HG02943 (cell line): ENCODE data around the gene ARPC5L.
"Not testable (repeated sequence)": the region's sequence is repeated elsewhere in the genome, so short reads cannot be mapped to it uniquely, and the experiment has no call there.

ENCODE experiments used
- ATAC-seq: cut with Tn5 transposase; IDR thresholded peaks from one replicate; pipeline ENCODE4 v1.9.1; 2021; ENCODE audit warnings: mild to moderate bottlenecking, low read depth, moderate library complexity; ENCODE audit not compliant: unreplicated experiment

ARPC5L gene

GRCh38 chr9:124886866-124887492 lies 25.0 kb downstream of the ARPC5L start:
- ATAC-seq = no peak

GRCh38 chr9:124887832-124888231 lies 25.9 kb downstream of the ARPC5L start:
- ATAC-seq = no peak

DNA sequence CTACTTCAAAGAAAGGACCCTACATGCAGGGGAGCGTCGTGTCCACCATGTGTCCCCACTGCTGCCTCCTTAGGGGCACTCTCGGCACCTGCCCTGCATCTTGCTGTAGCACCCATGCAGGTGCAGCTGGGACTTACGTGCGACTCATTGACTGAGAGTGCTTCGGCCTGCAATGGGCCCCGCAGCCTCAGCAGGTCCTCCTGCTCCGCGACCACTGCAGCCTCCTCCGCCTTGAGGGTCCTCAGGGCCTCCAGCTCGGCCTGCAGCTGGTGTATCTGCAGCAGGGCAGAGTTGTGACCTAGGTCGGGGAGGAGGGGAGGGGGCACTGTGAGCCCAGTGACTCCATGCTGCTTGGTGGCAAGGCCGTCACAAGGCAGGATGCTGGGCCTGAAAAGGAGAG lies 27.1 kb downstream of the ARPC5L start:
- ATAC-seq = no peak

- ATAC-seq = no peak
These were observed 28.2 kb downstream of the ARPC5L start for GRCh38 chr9:124890179-124890578.

- ATAC-seq = no peak
These were observed 32.3 kb downstream of the ARPC5L start for GRCh38 chr9:124894035-124894740.

DNA sequence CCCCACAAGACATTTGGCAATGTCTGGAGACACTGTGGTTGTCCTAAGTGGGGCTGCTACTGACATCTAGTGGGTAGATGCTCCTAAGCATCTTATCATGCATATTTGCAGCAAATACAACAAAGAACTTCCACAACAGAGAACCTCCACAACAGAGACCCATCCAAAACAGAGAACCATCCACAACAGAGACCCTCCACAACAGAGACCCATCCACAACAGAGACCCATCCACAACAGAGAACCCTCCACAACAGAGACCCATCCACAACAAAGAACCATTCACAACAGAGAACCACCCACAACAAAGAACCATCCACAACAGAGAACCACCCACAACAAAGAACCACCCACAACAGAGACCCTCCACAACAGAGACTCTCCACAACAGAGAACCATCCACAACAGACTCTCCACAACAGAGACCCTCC lies 32.8 kb downstream of the ARPC5L start:
- ATAC-seq = no peak

DNA sequence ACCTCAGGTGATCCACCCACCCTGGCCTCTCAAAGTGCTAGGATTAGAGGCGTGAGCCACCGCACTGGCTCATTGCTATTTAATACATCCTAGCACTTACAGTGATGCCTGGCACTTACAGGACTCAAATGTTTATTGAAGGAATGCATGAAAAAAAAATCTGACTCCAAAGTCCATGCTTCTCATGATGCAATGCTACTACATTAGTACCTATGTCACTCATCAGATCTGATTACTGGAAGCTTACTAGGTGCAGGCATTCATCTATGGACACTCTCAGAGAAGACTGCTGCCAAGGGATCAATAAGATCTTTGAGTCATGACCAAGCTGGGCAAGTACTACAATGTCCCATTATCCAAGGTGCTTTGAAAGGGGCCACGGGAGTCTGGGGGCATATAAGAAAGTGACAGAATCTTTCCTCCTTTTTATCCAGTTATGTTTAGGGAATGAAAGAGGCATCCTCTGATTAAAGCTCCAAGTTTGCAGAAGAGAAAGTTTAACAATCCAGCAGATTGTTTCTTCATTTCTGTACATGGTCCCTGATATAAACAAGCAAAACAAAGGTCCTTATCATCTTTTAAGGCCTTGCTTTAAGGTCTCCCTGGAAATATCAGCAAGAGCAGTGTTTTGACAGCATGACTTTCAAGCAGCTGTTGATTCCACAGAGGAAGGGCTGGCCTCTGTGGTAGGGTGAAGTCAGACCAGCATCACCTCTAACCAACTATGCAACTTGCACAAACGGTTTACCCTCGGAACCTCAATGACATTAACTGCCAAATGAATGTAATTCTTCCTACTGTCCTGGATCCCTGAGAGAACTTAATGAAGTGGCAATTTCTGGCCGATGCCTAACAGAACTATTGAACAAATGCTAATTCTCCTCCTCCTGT lies 35.9 kb downstream of the ARPC5L start:
- no peak for ATAC-seq

- no peak for ATAC-seq
These were observed 37.9 kb downstream of the ARPC5L start for GRCh38 chr9:124899845-124900244.

DNA sequence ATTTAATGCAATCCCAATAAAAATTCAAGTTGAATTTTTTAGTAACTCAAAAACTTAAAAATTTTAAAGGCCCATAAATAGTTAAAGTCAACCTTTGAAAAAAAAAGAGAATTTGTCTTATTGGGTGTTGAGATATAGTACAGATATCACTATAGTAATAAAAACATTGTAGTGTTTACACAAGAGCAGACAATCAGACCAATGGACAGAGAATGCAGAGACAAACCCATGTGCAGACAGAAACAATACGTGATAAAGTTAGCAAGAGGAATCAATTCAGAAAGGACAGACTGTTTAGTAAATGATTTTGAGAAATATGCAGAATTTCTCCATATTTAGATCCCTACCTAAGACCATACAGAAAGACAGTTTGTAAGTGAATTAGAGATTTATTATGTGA lies 45.0 kb downstream of the ARPC5L start:
- ATAC-seq = no peak

- no peak for ATAC-seq
These were observed 46.2 kb downstream of the ARPC5L start for GRCh38 chr9:124908098-124908497.

DNA sequence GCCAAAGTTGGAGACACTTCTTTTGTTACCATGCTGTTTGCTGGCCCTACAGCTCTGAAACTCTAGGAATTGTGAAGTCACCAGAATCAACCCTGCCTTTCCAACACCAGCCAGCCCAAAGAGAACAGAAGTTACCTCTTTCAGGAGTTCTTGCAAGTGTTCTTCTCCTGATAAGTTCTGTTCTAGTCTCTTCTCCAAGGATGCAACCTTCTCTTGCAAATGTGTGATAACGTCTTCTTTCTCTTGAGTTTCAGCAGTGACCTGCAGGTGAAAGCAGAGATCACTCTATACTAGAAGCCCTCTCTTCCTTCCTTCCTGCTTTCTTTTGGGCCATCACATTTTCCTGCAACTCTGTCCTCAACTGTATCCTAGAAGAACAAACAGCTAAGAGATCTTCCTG lies 49.8 kb downstream of the ARPC5L start:
- ATAC-seq = no peak

DNA sequence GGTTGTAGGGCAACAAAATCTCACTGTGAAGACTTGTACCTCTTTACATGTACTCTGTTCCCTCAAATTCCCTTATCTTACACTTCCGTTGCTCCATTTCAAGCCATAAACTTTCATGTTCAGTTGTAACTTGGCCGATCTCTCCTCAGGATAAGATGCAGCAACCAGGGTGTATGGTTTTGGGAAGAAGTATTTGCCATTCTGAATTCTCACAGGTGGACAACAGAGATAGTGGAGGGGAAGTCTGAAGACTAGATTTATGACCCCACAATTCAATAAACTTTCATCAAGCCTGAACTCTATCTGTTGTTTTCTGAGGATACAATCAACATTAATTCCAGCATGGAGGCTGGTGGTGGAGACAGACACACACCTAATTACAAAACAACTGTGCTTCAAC lies 51.4 kb downstream of the ARPC5L start:
- ATAC-seq = no peak

DNA sequence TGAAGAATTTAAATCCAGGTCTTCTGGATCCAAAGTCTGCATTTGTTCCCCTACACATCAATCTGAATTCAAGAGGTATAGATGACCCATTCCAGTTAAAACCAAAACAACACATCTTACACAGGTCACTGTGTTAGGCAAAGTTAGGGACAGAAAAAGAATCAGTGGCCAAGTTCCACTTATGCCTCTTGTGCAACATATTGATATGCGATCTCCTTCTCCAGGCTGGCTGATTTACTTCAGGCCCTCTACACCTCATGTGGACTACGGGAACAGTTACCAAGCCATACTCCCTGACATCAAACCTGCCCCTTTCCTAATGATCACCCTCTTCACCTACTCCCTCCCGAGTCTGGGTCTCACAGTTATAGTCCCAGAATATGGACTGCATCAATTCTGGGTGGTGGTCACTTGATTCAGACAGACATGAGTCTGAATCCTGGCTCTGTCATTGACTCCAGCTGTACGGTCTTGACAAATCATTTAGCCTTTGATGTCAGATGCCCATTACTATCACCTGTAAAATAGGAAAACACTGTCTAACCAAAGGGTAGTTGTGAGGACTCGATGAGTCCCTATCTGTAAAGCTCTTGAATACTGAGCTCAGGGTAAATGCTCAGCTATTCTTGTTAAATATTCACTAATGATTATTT lies 52.9 kb downstream of the ARPC5L start:
- ATAC-seq = no peak

DNA sequence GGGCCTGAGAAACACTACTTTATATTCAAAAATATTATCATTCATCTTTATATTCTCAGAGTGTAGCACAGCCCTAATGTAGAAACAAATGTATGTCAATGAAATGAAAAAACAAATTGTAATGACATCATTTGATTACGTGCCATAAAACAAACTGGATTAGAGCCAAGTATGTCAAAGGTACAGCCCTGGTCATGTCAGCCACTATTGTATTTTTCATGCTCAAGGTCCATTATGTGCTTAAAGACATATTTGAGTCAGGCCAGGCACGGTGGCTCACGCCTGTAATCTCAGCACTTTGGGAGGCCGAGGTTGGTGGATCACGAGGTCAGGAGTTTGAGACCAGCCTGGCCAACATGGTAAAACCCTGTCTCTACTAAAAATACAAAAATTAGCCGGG lies 58.5 kb downstream of the ARPC5L start:
- ATAC-seq = not testable (repeated sequence)
